GM12872 (cell line): ENCODE measurements around the gene IFT22.

Experiments used
- CTCF ChIP-seq: IDR thresholded peaks from 3 replicates; pipeline ENCODE4 v1.5.1; 2011; ENCODE audit warnings: low read depth, mild to moderate bottlenecking, low read length, moderate library complexity; ENCODE audit not compliant: insufficient read depth

Gene IFT22

GRCh38 chr7:101362334-101363195, 41.0 kb upstream of the IFT22 start, which contains the start of gene COL26A1:
Gene COL26A1 (plus strand): TSS chr7:101362875. CDS start chr7:101363033, 158 bp downstream.
- no peak for TF ChIP-seq CTCF

- TF ChIP-seq CTCF = no peak
These were observed 35.8 kb upstream of the IFT22 start for GRCh38 chr7:101357433-101357832.

- TF ChIP-seq CTCF = no peak
These were observed 31.3 kb upstream of the IFT22 start for GRCh38 chr7:101352920-101353308.

GRCh38 chr7:101347477-101347876, 25.9 kb upstream of the IFT22 start:
- TF ChIP-seq CTCF = no peak

- TF ChIP-seq CTCF = no peak
These were observed 21.3 kb upstream of the IFT22 start for GRCh38 chr7:101342892-101343291.

GRCh38 chr7:101340379-101340778, 18.8 kb upstream of the IFT22 start:
- TF ChIP-seq CTCF = no peak

GRCh38 chr7:101333912-101334311, 12.3 kb upstream of the IFT22 start:
- no peak for TF ChIP-seq CTCF
